ENCODE data around the gene RXFP2. TPM values are rescaled to one million over a fixed set of nuclear protein-coding genes. Genes with fewer than 3 reads are reported as not detected.

The RXFP2 gene
- total and polyA plus RNA-seq, 2 donors (not counting 3 experiments of a cell fraction or from before 2014, with no cell fraction given) = not detected

DNA sequence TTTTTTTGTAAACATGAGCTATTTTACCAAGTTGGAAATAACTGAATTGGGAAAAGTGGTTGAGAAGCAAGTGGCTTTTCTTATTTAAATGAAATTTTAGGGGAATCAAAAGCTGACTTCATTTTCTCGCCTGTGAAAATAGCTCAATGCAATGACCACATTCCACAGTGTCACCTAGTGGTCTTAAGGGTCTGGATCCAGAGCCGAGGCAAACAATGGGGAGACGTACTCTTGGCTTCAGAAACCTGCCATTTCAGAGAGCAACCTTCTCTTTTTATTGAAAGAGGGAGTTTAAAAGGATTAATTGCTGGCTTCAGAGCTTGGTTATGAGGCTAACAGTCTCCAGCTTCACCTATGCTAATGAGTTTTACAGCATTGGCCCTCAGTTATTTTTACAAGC, 39.7 kb upstream of the RXFP2 start:
- H3K36me3 ChIP-seq (ENCODE audit: control insufficient read depth in 2 of 2, extremely low read depth in 1 of 2, insufficient read depth in 2 of 2, low read length in 2 of 2) = no peaks in the 10 kb centered on the region
- no peak overlapping the region for H3K27ac ChIP-seq (ENCODE audit: insufficient read depth, low read depth, low read length)
- TF ChIP-seq, protein P1, sequence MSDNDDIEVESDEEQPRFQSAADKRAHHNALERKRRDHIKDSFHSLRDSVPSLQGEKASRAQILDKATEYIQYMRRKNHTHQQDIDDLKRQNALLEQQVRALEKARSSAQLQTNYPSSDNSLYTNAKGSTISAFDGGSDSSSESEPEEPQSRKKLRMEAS (IDR thresholded peaks at IDR 0.05; ENCODE audit: insufficient read depth, insufficient read length) = no peak
- TF ChIP-seq, protein P2, sequence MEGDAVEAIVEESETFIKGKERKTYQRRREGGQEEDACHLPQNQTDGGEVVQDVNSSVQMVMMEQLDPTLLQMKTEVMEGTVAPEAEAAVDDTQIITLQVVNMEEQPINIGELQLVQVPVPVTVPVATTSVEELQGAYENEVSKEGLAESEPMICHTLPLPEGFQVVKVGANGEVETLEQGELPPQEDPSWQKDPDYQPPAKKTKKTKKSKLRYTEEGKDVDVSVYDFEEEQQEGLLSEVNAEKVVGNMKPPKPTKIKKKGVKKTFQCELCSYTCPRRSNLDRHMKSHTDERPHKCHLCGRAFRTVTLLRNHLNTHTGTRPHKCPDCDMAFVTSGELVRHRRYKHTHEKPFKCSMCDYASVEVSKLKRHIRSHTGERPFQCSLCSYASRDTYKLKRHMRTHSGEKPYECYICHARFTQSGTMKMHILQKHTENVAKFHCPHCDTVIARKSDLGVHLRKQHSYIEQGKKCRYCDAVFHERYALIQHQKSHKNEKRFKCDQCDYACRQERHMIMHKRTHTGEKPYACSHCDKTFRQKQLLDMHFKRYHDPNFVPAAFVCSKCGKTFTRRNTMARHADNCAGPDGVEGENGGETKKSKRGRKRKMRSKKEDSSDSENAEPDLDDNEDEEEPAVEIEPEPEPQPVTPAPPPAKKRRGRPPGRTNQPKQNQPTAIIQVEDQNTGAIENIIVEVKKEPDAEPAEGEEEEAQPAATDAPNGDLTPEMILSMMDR (IDR thresholded peaks at IDR 0.05; ENCODE audit: extremely low read depth in 1 of 2, insufficient read depth in 1 of 2, low read depth in 1 of 2, low read length in 2 of 2) = peak; percentile 40 to 62
- TF ChIP-seq EZH2 (IDR thresholded peaks at IDR 0.05; ENCODE audit: borderline replicate concordance, low read depth, low read length, severe bottlenecking) (no peak), GATA2 (IDR thresholded peaks at IDR 0.05; ENCODE audit: insufficient read depth, insufficient read length, low read depth, low read length) (no peak), FOS (IDR thresholded peaks at IDR 0.05; ENCODE audit: borderline replicate concordance, insufficient read depth, low read length) (no peak)
- BruUV-seq (replicated peaks) = no TSS peak
- H3K79me2 ChIP-seq (ENCODE audit: control insufficient read depth, insufficient read depth, low read length) = no peaks in the 10 kb centered on the region
- no peak overlapping the region for H3K4me3 ChIP-seq (replicated peaks in 1 of 3; ENCODE audit: insufficient read depth in 1 of 3, low read depth in 1 of 3, low read length in 3 of 3)
- ChIA-PET POLR2A (interaction anchor here (1.0 kb wide), 1 partner anchor 162 kb away, joined by 7 read pairs; no protein-coding TSS in a partner anchor), CTCF (interaction anchor here (0.5 to 4.4 kb wide), 46 partner anchors 8 to 504 kb away, joined by 3 to 323 read pairs (median 4); no protein-coding TSS in a partner anchor)
- no peaks in the 10 kb centered on the region for H3K9me1 ChIP-seq (replicated peaks; ENCODE audit: control insufficient read depth, extremely low read depth, insufficient read depth, low read length)
- DNase-seq (ENCODE audit: low read depth, low spot score) (peak; percentile 47), FAIRE-seq (no peak)
- H3K4me1 ChIP-seq (ENCODE audit: control insufficient read depth, extremely low read depth, insufficient read depth, low read length) = no peaks in the 10 kb centered on the region
- no peak overlapping the region for H3K9ac ChIP-seq (replicated peaks; ENCODE audit: extremely low read depth, insufficient read depth, low read length)
- dilution Hi-C loops (cut with MboI; ENCODE audit: extremely low pct_ligation_motif_present, low sequenced_read_pairs) = no loop called here
- intact Hi-C loops (cut with micrococcal nuclease) = loop anchor here (1.0 kb wide), 2 partner anchors 161 to 268 kb away; no protein-coding TSS in a partner anchor
- H3K9me3 ChIP-seq (replicated peaks; ENCODE audit: control insufficient read depth, insufficient read depth, low read length) = no peaks in the 10 kb centered on the region
- no peak overlapping the region for H2AFZ ChIP-seq (ENCODE audit: low read depth, low read length)
- H4K20me1 ChIP-seq (replicated peaks; ENCODE audit: control insufficient read depth, extremely low read depth, insufficient read depth, low read length) = no peaks in the 10 kb centered on the region
- H3K4me2 ChIP-seq (ENCODE audit: insufficient read depth, low read length) = no peak overlapping the region
- H3K27me3 ChIP-seq (ENCODE audit: control insufficient read depth in 2 of 2, insufficient read depth in 2 of 2, low read length in 2 of 2) = peaks cover 4 to 6% of the 10 kb centered on the region in 2 experiments

Measured in endothelial cell of umbilical vein (primary cell).